HuH-7 (cell line): Measurements from ENCODE around the gene INSC.
"Not testable (repeated sequence)": the region's sequence is repeated elsewhere in the genome, so short reads cannot be mapped to it uniquely, and the experiment has no call there.

ENCODE experiments used
- DNase-seq: peaks from one replicate; pipeline ENCODE4 v3.0.0; 2011; ENCODE audit warnings: low spot score

The INSC gene

GRCh38 chr11:15114501-15115475 is at the start of gene INSC:
Gene INSC, plus strand, starts transcription at chr11:15114923. Its CDS starts 34,252 bp downstream, at chr11:15149175.
- DNase-seq = no peak

GRCh38 chr11:15069751-15070150 is 45.0 kb upstream of the INSC start:
- not testable (repeated sequence) for DNase-seq

GRCh38 chr11:15071556-15072255 is 43.0 kb upstream of the INSC start:
- no peak for DNase-seq

GRCh38 chr11:15072551-15073143 is 42.1 kb upstream of the INSC start:
- no peak for DNase-seq

GRCh38 chr11:15073361-15074205 is 41.1 kb upstream of the INSC start, which contains the start of gene CALCB:
Gene CALCB, plus strand, starts transcription at chr11:15073593. Its CDS starts 1,126 bp downstream, at chr11:15074719.
- DNase-seq = peak; percentile 6

- peak; percentile 69 for DNase-seq
Observed at GRCh38 chr11:15074206-15075161, 40.2 kb upstream of the INSC start.

- no peak for DNase-seq
Observed at GRCh38 chr11:15075162-15075526, 39.6 kb upstream of the INSC start.

GRCh38 chr11:15091175-15091574 is 23.5 kb upstream of the INSC start:
- DNase-seq = no peak

GRCh38 chr11:15091625-15092024 is 23.1 kb upstream of the INSC start:
- DNase-seq = no peak

- DNase-seq = no peak
Observed at GRCh38 chr11:15093432-15093831, 21.3 kb upstream of the INSC start.

GRCh38 chr11:15095736-15096228 is 18.9 kb upstream of the INSC start:
- DNase-seq = no peak

GRCh38 chr11:15097411-15097810 is 17.3 kb upstream of the INSC start:
- no peak for DNase-seq

GRCh38 chr11:15099267-15099666 is 15.5 kb upstream of the INSC start:
- DNase-seq = no peak

- DNase-seq = peak; percentile 59
Observed at GRCh38 chr11:15101072-15101709, 13.5 kb upstream of the INSC start.

- no peak for DNase-seq
Observed at GRCh38 chr11:15104166-15104565, 10.6 kb upstream of the INSC start.

GRCh38 chr11:15106201-15106965 is 8.3 kb upstream of the INSC start:
- DNase-seq = no peak

GRCh38 chr11:15107730-15108515 is 6.8 kb upstream of the INSC start:
- DNase-seq = no peak

- no peak for DNase-seq
Observed at GRCh38 chr11:15108592-15109130, 6.1 kb upstream of the INSC start.
